Mononuclear cell (primary cell): Measurements from ENCODE around the gene HS1BP3. TPM values are rescaled to one million over a fixed set of nuclear protein-coding genes. Genes with fewer than 3 reads are reported as not detected.

ENCODE experiments used
- H3K27me3 ChIP-seq: 2 replicates; pipeline ENCODE4 v1.6.0; 2011; ENCODE audit warnings: low read length, control low read depth; ENCODE audit not compliant: insufficient read depth
- H3K4me1 ChIP-seq: 2 replicates; pipeline ENCODE4 v1.5.1; 2011; ENCODE audit warnings: mild to moderate bottlenecking, low read length, control low read depth; ENCODE audit not compliant: insufficient read depth
- H3K4me3 ChIP-seq: 2 replicates; pipeline ENCODE4 v1.5.1; 2011; ENCODE audit warnings: mild to moderate bottlenecking, low read length, moderate library complexity
- H3K9me3 ChIP-seq: 2 replicates; pipeline ENCODE4 v1.5.1; 2011; ENCODE audit warnings: low read depth, mild to moderate bottlenecking, control low read depth, low read length
- total RNA-seq: library from RNA; depleted of rRNA; stranded (reverse); fragments of >200 nt; gene quantifications from one replicate; pipeline ENCODE4 v1.2.3, GENCODE V29; 2012

Gene HS1BP3, protein sequence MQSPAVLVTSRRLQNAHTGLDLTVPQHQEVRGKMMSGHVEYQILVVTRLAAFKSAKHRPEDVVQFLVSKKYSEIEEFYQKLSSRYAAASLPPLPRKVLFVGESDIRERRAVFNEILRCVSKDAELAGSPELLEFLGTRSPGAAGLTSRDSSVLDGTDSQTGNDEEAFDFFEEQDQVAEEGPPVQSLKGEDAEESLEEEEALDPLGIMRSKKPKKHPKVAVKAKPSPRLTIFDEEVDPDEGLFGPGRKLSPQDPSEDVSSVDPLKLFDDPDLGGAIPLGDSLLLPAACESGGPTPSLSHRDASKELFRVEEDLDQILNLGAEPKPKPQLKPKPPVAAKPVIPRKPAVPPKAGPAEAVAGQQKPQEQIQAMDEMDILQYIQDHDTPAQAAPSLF
- 10.2 TPM for total RNA-seq

DNA sequence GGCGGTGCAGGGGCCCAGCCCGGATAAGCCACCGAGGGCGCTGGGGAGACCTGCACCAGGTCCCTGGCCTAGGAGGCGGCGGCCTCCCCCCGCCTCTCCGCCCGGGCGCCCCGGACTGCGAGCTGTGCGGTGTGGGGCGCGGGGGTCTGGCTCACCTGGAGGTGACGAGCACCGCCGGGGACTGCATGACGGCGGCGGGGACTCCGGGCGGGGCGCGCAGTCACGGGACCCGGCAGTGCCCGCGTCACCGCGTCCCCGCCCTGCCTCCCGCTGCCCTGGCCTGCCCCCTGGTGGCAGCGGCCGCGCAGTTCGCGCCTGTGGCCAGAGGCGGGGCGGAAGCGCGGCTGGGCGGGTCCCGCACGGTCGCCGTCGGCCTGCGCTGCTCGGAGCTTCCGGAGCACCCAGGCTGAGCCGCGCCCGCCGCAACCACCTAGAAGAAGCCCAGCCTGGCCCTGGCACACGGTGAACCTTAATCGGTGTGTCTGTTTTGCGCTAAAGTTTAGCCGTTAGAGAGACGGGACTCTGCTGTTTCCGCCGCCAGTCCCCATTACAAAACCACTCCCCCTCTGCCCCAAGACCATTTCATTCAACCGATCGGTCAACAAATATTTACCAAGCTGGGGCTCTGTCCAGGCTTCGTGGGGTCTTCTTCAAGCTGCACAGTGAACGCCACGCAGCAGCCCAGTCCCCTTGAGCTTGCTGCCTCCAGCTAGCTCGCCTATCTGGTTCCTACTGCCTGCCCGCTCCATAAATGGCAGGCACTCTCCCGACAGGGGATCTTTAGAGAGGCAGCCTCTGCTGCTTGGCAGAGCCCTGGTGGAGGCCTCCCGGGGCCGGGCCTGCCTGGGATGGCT, at the start of gene HS1BP3:
TSS of gene HS1BP3 (minus strand) at position 222 of the 854 bp plus-strand sequence. CDS start at position 187, 35 bp downstream.
- H3K4me1 ChIP-seq: peaks cover 45% of the 10 kb centered on the region
- no peaks in the 10 kb centered on the region for H3K27me3 ChIP-seq
- peak within 1 kb of the TSS; percentile 82 for H3K4me3 ChIP-seq
- H3K9me3 ChIP-seq: no peaks in the 10 kb centered on the region

DNA sequence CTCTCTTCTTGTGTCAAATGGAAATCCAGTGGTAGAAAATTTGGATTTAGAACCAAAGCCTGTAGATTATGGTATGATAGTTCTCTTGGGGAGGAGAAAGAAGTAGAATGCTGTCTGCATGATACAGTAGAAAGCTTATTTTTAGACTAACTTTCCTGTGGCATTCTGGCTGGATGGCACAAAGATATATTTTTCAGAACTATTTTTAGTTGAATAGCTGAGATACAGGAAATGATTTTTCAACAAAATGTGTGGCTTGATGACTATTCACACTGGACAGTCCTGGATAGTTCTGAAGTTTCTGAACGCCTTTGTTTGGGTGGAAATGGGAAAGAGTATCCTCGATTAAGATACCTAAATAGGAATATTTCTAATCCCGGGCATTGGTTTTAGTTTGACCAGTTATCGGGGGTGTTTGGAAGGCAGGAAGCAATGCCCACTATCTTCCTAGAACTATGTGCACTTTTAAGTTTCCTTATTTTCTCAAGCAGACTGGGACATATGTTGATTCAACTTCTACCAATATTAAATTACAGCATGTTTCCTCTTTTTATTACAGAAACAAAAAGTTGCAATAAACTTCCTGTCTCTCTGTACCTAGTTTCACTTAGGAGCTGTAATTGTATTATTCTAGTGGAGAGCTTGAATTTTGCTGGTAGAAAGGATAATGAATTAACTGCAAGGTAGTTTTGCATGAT, 48.2 kb upstream of the HS1BP3 start:
- no peaks in the 10 kb centered on the region for H3K27me3 ChIP-seq
- H3K4me1 ChIP-seq: peaks cover 13% of the 10 kb centered on the region
- no peak overlapping the region for H3K4me3 ChIP-seq

DNA sequence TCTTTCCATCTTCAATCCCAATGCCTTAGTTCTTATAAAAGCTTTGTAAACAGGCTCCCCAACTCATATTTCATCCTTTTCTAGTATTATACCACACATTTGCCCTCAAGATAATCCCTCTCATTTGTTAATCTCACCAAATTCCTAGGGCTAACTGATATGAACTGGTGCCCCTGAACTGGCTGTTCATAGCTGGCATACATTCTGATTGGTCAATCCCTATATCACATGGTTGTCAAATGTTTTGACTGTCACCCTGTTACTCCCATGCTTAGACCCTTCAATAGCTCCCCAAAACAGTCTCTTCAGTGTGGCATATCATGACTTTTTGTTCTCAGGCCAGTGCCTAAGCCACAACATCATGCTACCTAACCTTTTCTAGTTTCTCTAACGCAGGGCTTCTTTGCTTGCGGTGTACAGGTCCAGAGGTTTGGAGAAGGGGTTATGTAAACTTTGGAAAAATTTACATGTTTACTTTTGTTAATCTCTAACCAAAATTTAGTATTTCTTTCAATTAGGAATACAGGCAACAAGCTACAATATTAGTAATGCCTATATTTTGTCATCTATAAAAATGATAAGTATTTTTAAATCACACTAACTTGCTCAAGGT, 46.5 kb upstream of the HS1BP3 start:
- peaks cover 13% of the 10 kb centered on the region for H3K4me1 ChIP-seq
- no peaks in the 10 kb centered on the region for H3K9me3 ChIP-seq
- H3K27me3 ChIP-seq: no peaks in the 10 kb centered on the region
- H3K4me3 ChIP-seq: no peak overlapping the region

More for the DNA sequence above, 48.2 kb upstream of the HS1BP3 start:
- no peaks in the 10 kb centered on the region for H3K9me3 ChIP-seq

DNA sequence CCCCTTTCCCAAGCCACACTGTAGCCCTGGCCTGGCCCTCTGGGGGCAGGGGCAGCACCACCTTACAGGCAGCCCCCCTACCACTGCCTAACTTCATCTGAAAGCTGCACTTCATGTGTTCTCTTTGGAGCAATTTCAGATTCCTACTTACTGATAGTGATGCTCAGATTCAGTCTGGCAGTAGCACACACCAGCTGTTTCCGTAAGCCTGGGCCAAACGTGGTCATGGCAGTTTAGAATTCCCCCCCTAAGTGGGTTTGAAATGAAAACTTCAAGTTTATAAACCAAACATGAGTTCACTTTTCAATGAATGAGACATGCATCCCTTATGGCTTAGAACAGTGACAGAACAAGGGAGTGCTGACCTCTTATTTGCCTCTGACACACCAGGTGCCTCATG, 45.5 kb upstream of the HS1BP3 start:
- H3K4me1 ChIP-seq: peaks cover 13% of the 10 kb centered on the region
- H3K9me3 ChIP-seq: no peaks in the 10 kb centered on the region
- H3K4me3 ChIP-seq: no peak overlapping the region
- H3K27me3 ChIP-seq: no peaks in the 10 kb centered on the region

DNA sequence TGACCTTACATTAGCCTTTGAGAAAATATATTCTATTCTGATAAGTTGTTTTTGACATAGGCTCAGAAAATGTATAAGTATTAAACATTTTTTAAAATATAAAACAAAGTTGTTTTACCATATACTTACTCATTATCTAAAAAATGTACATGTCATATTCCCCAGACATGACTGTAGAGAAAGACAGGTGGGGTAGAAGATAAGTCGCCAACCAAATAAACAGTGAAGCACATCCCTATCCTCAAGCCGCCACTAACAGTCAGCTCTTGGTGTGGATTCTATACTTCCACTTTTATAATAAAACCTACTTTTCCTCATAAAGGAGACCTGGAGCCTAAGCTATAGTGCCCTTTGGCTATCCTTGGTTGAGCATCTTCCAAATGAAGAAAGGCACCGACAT, 42.4 kb upstream of the HS1BP3 start:
- Histone ChIP-seq H3K4me1 (no peaks in the 10 kb centered on the region), H3K9me3 (no peaks in the 10 kb centered on the region), H3K4me3 (no peak overlapping the region), H3K27me3 (no peaks in the 10 kb centered on the region)

DNA sequence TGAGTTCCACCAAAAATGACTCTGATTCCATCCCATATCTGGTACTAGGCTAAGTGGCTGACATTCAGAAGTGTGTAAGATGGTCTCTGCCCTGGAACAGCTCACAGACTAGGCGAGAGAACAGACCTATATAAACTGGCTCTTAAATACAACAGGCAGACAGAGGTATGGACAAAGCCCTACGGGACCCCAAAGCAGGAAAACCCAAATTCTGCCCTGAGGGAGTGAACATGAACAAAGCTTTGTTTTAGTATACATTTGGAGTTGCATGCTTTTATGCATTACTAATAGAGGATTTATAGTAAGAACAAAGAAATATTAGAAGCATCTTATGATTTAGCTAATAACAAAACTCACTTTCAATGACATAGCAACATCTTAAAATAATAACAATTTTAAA, 41.2 kb upstream of the HS1BP3 start:
- no peak overlapping the region for H3K4me3 ChIP-seq
- H3K9me3 ChIP-seq: no peaks in the 10 kb centered on the region
- no peaks in the 10 kb centered on the region for H3K4me1 ChIP-seq
- no peaks in the 10 kb centered on the region for H3K27me3 ChIP-seq

DNA sequence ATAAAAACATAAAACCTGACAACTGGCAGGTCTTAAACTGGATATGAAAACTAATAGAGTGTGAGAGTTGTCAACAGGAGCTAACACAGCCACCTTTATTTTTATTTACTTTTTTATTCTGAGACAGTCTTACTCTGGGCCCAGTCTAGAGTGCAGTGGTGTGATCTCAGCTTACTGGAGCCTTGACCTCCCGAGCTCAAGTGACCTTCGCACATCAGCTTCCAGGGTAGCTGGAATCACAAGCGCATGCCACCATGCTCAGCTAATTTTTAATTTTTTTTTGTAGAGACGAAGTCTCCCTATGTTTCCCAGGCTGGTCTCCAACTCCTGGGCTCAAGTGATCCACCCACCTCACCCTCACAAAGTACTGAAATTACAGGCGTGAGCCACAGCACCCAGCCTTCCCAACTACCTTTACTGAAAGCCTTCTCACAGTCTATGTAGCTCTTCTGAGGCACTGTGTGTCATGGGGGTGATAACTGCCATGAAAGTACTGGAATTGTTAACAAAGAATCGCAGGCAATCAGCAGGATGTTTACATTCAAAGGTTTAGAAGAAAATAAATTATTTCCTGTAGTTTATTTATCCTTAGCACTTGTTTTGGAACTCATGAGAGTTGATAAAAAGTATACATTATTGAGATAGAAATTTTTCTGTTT, 40.3 kb upstream of the HS1BP3 start:
- H3K4me1 ChIP-seq: no peaks in the 10 kb centered on the region
- H3K9me3 ChIP-seq: no peaks in the 10 kb centered on the region
- no peak overlapping the region for H3K4me3 ChIP-seq
- H3K27me3 ChIP-seq: no peaks in the 10 kb centered on the region

DNA sequence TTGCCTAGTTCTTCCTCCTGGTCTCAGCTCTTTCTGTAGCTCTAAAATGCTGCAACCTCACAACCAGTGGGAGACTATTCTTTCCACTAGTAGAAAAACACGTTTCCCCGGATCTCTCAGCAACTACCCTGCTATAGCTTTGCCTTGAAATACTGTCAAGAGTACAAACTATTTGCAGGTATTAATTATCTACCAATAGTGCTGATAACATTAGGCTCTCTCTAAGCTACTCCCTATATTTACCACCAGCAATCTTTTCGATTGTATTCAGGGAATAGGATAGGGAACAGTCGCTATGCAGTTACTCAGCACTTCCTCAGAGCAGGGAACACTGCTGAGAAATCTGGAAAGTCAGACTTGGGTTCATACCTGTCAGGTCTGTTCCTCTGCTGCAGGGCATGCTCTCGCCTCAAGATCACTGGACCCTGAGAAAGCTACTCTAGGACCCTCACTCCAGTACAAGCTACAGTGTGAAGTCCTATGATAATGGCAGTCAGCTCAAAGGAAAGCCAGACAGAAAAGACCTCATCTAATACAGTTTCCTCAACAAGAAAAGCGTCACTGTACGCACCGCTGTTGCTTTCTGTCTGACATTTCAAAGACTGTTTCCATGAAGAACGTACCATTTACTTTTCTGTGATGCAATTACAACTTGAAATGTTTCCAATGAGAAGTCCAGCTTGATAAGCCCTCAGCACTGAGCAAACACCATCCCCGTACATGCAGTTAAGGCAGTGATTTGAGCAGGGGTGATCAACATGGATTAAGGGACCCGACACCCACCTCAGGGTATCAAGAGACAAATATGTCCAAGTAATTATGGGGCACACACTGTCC, 38.7 kb upstream of the HS1BP3 start:
- Histone ChIP-seq H3K27me3 (no peaks in the 10 kb centered on the region), H3K4me1 (no peaks in the 10 kb centered on the region), H3K4me3 (no peak overlapping the region), H3K9me3 (no peaks in the 10 kb centered on the region)

DNA sequence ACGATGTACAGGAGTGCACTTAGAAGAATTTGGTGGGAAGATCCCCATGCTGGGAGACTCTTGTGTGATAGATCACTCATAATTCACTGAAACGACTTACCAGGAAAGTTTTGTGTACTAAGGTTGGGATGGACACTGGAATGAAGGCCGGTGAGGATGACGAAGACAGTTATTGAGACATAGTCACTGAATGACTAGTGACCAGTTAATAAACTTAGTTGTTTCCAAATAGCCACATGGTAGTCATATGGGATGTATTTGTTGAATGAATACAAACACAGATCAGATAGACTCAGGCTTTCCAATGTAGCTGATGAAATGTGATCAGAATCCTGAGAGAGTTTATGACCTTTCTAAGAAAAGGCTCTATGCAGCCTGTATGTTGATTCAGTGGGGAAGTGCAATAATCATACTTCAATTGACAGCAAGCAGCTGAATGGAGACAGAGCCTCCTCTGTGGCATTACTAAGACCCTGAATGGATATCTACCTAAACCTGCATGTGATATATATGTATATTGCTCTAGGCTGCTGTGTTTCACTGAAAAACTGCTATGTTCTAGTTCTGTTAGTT, 36.4 kb upstream of the HS1BP3 start:
- H3K9me3 ChIP-seq: no peaks in the 10 kb centered on the region
- H3K4me3 ChIP-seq: no peak overlapping the region
- no peaks in the 10 kb centered on the region for H3K4me1 ChIP-seq
- H3K27me3 ChIP-seq: no peaks in the 10 kb centered on the region

DNA sequence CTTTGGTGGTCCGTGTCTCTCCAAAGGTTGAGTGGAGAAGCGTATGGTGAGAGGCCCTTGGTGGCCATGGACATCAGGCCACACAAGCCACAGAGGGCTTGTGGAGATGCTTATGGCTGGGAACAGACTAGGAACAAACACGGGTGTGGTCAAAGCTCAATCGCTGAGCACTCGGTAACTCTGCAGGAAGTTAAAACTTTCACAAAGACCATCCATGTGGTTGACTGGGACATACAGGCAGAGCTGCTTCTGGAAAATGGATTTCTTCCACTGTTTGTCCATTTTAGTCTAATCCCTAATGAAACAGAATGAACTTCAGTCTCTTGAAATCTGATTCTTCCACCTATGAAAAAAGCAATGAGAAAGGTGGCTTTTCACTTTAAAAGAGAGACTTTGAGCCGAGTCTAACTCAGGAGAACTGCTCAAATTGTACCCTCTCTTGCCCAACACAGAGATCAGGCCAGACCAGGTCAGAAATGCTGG, 33.7 kb upstream of the HS1BP3 start:
- Histone ChIP-seq H3K4me3 (no peak overlapping the region), H3K27me3 (no peaks in the 10 kb centered on the region), H3K4me1 (no peaks in the 10 kb centered on the region), H3K9me3 (no peaks in the 10 kb centered on the region)

DNA sequence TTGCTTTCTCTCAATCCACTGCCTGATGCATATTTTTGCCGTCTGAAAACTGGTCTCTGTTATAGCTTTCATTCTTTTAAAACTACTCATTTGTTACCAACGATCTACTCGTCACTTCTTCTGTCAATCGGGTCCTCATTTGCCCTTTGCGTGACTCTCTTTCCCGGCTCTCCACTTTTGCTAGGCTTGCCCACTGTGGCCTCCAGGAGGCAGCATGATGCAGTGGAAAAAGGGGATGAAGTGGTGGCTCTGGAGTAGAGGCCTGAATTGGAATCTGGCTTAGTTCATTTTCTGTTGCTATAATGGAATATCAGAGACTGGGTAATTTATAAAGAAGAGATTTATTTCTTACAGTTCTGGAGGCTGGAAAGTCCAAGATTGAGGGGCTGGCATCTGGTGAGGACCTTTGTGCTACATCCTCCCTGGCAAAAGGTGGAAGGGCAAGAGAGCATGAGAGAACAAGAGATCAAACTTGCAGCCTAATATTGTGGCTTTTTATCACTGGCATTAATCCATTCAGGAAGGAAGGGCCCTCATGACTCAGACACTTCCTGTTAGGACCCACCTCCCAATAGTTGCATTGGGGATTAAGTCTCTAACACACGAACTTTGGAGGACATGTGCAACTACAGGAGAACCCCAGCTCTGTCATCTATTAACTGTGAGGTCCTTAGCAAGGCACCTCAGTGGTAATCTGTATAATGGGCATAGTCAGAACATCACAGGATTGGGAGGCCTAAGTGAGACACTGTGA, 31.4 kb upstream of the HS1BP3 start:
- Histone ChIP-seq H3K4me1 (peaks cover 4% of the 10 kb centered on the region), H3K27me3 (no peaks in the 10 kb centered on the region), H3K9me3 (no peaks in the 10 kb centered on the region), H3K4me3 (no peak overlapping the region)

DNA sequence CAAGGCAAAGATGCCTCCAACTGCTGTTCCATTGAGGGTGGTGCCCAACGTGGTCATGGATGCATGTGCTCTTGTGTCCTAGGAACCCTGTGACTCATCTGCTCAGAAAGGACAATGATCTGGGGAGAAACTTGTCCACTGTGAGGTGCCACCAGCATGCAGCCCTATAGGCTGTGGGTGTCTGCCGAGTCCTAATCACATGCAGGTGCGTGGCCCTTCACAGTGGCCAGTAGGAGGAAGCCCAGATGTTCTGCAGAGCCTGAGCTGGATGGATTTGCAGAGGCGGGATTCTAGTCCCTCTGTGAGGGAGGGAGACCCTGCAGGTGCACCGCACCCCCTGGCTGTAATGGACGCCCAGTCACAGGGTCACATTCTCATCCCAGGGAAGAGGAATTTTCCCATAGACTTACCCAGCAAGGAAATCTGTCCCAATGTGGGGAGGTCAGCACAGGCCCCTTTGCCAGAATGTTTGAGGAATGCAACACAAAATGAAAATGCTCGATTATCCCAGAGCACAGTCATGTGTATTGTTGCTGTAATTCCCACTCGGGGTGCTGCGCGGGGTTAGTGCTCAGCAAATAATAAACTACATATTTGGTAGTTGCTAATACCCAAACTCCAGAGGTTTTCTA, 30.0 kb upstream of the HS1BP3 start:
- H3K4me3 ChIP-seq: no peak overlapping the region
- peaks cover 19% of the 10 kb centered on the region for H3K4me1 ChIP-seq
- no peaks in the 10 kb centered on the region for H3K9me3 ChIP-seq
- no peaks in the 10 kb centered on the region for H3K27me3 ChIP-seq
